NOMO-1 treated with DMSO at 0.1 percent for 48 hours (cell line): Measurements from ENCODE around the gene TSHZ2.
"Not testable (repeated sequence)": the region's sequence is repeated elsewhere in the genome, so short reads cannot be mapped to it uniquely, and the experiment has no call there.

Experiments used
- DNase-seq: peaks from one replicate; lab custom pipeline; 2025; ENCODE audit not compliant: unreplicated experiment; lab: John Stamatoyannopoulos, UW

Gene TSHZ2

DNA sequence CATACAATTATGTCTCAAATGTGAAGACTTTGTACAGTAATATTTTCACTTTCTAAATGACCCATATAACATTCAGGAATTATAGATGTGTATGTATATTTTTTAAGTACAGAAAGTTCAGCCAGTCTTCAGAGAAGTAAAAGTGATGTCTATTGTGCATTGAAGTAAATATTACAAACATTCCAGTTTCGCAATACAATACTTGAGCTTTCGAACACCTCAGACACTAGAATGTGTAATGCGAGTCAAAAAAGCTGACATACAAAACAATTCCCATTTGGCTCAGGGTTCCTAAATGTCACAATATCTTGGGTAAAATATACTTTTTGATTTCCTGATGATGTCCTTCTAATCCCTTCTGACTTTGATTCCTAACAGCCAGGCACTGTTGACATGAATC lies 520.1 kb downstream of the TSHZ2 start:
- DNase-seq = no peak

DNA sequence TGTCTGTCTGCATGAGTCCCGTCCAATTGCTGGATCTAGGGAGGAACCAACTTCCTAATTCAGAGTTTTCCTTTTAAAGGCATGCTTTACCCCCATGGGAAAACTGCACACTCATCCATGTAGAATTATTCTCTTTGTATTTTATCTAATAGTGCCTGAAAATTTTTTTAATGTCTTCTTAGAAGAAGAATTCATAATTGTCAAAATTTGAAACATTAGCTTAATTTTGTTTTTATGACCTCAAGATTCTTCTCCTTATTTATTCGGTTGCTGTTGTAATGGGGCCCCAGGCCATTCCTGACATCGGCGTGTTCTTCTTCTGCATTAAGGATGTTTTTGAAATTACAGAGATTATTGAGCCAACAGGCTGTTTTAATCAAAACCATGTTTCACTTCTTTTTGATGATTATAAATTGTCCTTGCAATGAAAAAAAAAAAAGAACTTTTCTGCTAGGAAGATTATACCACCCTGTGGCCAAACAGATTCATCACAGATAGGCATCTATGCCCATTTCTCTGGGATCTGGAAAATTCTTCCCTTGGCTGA lies 521.2 kb downstream of the TSHZ2 start:
- no peak for DNase-seq

DNA sequence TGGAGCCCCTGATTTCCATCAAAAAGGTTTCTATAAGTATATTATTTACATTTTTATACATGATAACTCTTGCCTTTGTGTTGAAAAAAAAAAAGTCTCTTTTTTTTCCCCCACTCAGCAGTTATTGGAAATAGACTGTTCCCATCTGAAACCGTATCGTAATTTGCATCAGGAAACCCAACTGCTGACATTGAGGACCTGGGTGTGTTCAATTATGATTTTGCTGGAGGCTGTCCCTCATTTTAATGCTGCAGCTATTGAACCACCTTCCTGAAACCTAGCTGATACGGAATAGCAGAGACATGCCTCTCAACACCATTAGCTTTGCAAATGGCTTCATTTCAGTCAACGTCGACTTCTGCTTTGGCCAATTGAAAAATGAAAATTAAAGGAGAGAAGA lies 522.6 kb downstream of the TSHZ2 start:
- DNase-seq = no peak

DNA sequence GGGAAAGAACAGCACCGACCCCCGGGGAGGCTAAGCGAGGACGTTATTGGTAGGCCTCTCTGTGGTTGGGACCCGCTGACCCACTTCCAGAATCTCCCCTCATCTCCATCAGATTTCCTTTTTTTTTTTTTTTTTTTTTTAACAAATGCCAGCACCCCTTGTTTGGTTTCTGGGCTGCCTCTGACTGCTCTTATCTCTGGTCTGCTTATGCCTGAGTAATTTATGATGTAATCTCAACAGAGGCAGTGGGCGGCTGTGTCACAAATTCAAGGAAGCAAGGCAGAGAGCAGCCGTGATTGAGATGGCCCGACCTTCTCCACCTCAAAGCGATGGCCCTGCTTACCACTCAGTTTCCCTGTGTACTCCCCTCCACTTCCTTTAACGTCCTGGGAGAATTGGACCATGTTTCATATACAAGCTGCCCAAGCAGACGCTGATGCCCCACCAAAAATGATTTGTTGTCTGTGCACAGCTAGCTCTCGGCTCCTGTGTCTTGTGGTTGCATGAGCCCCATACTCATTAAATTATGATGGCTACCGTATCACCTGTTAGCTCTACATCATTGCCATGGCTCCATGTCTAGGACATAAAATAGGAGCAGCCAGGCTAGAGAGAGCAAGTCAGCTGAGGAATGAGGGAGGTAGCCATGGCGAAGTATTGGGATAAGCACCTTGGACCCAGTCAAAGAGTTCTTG lies 523.4 kb downstream of the TSHZ2 start:
- no peak for DNase-seq

DNA sequence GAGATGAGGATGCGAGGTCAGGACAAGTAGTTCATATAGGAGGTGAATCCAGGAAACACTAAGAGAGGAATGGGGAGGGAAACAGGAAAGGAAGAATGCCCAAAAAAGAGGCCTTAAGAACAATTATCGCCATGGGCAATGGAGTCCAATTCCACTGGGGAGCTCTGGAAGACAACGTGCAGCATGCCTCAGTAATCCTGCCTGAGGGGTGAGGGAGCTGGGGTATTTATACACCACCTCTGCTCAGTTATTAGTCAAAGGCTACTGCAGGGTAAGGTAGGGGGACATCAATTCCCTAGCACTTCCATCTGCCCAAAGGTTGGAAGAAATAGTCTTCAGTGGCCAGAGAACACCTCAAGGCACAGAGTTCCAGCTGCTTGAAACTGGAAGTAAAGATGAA lies 525.1 kb downstream of the TSHZ2 start:
- no peak for DNase-seq

DNA sequence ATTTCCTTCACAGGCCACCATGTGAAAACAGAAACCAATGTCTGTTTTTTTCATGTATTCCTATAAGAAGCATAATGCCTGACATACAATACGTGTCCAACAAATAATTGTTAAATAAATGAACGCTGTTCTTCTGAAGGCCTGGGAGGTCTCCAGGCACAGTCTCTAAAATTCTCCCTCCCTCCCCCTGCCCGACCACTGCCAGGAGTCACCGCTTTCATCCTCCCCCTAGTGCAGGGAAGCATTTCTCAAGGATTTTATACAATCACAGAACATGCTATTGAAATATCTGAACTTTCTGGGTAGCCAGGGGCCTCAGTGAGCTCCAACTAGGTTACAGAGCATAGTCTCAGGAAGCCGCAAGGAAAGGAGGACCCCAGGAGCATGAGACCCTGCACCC lies 526.2 kb downstream of the TSHZ2 start:
- DNase-seq = no peak

DNA sequence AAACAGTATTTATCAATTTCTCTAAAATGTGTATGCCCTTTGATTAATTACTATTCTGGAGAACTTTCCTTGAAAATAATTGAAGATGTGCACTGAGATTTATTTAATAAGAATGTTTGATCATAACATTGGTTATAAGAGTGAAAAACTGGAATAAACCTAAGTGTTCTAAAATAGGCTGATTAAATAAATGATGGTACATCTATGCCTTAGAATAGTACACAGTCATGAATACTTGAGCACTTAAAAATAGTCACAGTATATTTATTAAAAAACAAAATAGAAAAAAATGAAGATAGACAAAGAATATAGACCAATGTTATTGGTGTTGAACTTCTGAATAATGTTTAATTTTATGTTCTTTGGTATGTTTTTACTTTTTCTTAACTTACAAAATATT lies 528.5 kb downstream of the TSHZ2 start:
- no peak for DNase-seq

DNA sequence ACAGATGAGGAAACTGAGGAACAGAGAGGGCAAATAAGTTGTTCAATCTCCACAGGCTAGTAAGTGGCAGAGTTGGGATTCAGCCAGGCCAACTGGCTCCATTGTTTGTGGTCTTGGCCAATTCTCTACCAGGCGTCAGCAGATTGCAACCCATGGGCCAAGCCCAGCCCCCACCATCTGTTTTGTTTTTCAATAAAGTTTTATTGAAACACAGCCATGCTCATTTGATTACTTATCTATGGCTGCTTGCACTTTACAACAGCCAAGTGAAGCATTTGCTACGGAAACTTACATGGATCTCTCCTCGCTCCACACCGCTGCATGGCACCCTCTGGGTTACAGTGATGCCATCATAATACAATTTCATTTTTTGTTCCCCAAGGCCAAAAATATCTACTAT lies 530.7 kb downstream of the TSHZ2 start:
- no peak for DNase-seq

DNA sequence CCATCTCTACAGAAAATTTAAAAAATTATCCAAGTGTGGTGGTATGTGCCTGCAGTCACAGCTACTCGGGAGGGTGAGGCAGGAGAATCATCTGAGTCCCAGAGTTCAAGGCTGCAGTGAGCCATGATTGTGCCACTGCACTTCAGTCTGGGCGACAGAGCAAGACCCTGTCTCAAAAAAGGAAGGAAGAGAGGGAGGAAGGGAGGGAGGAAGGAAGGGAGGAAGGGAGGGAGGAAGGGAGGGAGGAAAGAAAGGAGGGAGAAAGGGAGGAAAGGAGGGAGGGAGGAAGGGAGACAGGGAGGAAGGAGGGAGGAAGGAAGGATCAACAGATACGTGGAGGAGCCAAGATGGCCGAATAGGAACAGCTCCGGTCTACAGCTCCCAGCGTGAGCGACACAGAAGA lies 531.4 kb downstream of the TSHZ2 start:
- DNase-seq = no peak

DNA sequence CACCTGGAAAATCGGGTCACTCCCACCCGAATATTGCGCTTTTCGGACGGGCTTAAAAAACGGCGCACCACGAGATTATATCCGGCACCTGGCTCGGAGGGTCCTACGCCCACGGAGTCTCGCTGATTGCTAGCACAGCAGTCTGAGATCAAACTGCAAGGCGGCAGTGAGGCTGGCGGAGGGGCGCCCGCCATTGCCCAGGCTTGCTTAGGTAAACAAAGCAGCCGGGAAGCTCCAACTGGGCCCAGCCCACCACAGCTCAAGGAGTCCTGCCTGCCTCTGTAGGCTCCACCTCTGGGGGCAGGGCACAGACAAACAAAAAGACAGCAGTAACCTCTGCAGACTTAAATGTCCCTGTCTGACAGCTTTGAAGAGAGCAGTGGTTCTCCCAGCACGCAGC lies 531.9 kb downstream of the TSHZ2 start:
- not testable (repeated sequence) for DNase-seq

DNA sequence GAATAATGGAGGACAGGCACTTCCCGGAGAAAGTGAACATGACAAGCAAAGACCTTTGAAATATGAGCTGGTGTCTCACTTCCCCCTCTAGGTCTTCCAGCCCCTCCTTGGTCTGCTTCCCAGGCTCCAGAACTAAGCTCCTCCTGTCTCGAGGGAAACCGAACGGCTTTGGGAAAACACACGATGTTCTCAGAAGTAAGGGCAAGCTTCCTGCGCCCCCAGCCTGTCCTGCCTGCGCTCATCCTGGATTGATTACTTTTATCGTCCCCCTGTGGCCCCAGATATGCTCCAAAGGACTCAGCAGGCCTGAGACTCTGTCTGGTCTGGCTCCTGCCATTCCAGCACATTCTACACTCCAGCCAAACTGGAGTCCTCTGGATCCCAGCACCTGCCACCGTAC lies 538.1 kb downstream of the TSHZ2 start:
- no peak for DNase-seq

DNA sequence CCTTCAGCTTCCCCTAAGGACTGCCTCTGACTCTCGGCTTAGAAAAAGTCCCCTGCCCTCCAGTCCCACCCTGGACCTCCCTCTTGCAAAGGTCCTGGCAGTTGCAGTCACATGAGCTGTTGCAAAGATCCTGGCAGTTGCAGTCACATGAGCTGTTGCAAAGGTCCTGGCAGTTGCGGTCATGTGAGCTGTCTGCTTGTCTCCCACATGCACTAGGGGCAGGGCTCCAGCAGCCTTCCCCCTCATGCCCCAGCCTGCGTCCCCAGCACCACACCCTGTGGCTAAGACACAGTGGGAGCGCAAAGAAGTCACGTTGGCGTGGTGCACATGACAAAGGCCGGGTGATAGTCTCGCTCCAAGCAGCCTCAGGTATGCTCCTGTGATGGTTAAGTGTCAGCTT lies 538.5 kb downstream of the TSHZ2 start:
- no peak for DNase-seq

DNA sequence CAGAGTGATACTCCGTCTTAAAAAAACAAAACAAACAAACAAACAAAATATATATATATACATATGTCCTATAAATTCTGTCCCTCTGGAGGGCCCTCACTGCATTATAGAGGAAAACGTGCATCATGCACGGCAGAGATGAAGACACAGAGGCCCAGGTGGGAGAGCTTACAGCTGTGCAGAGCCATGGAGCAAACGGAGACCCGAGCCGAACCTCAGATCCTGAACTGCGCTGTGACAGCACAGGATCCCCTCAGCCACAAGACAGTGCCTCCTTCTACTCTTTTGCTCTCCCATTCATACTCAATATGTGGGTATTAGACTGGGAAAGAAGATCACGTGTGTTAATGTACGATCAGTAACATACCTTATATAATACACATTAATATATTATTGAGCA lies 539.9 kb downstream of the TSHZ2 start:
- no peak for DNase-seq

DNA sequence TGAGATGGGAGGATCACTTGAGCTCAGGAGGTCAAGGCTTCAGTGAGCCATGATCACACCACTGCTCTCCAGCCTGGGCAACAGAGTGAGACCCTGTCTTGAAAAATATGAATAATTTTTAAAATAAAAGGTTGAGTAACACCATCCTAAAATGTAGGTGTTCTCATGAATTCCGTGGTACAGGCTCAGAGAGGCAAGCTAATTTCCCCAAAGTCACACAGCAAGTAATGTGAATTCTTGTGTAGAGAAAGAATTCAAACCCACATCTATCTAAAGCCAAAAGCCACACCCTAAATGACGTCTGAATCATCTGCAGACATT lies 541.0 kb downstream of the TSHZ2 start:
- DNase-seq = no peak

DNA sequence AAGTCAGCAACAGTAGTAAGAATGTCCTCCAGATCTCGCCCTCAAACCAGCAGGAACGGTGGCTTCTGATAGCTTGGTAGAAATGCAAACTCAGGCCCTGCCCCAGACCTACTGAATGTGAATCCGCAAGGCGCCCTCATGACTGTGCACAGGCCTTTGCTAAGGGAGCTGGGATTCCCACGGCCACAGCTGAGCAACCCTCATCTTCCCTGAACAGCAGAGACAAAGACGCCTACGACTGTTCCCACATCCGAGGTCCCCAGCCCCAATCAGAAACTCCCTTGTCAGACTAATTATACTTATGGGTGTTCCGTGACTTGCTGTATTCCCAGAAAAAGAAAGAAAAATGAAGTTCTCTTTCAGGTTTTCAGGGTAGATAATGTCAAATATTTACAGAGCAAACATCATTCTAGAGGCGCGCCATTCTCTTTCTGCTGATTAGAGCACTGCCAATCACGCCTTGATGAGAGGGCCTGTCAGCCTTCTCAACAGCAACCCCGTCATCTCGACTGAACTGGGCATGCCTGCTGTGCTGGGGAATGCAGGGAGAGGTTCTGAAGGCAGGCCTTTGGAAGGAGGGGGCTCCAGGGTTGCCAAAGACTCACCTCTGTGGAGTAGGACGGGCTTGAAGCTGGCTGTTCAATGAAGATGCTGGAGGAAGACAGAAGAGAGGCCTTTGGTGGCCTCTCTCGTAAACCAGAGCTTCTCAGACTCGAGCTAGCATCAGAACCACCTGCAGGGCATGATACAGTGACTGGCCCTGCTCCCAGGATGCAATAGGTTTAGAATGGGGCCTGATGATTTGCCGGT lies 541.5 kb downstream of the TSHZ2 start:
- no peak for DNase-seq

DNA sequence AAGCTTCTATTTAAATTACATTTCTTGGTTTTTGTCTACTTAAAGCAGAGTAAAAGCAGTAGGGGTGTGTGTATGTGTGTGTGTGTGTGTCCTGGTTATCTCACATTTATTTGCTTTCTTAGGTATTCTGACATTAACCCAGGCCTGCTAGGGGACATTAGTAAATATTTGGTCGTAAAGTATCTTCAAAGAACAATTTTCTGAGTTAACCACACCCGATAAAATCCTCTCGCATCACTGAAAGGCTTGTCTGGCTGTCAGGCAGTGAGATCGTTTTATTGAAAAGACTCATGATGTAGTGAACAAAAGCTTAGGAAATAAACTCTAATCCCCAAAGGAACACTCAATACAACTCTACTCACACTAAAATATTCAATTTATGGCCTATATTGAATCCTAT lies 543.6 kb downstream of the TSHZ2 start:
- no peak for DNase-seq

DNA sequence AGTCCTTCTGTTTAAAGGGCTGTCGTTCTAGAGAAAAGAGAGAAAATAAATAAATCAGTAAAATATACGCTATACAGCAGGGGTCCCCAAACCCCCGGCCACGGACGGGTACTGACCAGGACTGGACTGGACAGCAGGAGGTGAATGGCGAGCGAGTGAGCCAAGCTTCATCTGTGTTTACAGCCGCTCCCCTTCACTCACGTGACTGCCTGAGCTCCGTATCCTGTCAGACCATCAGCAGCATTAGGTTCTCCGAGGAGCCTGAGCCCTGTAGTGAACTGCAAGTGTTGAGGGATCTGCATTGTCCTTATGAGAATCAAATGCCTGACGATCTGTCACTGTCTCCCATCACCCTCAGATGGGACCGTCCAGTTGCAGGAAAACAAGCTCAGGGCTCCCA lies 545.0 kb downstream of the TSHZ2 start:
- DNase-seq = no peak

DNA sequence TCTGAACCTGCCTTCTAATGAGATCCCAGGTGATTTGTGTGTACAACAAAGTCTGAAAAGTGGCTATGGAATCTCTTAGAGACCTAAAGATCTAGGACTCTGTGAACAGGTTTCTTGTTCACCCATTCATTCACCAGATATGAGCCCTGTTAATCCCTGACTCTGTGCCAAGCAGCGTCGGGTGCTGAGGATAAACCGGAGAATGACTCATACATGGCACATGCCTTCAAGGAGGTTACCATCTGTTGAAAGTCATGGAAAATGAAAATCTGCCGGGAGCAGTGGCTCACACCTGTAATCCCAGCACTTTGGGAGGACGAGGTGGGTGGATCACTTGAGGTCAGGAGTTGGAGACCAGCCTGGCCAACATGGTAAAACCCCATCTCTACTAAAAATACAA lies 549.3 kb downstream of the TSHZ2 start:
- not testable (repeated sequence) for DNase-seq

DNA sequence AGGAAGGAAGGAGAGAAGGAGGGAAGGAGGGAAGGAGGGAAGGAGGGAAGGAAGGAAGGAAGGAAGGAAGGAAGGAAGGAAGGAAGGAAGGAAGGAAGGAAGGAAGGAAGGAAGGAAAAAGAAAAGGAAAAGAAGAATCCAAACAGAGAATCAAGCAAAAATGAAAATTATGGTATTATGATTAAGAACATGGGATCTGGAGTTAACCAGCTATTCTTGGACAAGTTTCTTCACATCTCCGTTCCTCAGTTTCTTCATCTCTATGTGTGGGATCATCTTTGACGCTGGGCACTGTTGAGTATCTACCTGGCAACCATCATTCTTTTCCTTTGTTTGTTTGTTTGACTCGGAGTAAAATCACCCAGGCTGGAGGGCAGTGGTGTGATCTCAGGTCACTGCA lies 549.9 kb downstream of the TSHZ2 start:
- DNase-seq = no peak

DNA sequence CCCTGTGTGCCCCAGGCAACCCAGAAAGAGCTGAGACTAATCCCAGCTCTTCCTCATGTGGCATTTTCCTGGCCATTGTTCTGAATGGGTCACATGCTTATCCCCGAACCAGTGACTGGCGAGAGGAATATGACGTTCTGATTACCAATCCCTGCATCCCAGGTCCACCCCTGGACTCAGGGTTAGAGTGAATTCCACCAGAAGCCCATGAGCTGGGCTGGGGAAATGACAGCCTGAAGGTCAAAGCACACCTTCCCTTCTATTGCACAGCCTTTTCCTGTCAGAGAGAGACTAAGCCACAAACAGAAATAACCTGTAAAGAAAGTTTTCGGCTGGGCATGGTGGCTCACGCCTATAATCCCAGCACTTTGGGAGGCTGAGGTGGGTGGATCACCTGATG lies 550.5 kb downstream of the TSHZ2 start:
- DNase-seq = no peak

DNA sequence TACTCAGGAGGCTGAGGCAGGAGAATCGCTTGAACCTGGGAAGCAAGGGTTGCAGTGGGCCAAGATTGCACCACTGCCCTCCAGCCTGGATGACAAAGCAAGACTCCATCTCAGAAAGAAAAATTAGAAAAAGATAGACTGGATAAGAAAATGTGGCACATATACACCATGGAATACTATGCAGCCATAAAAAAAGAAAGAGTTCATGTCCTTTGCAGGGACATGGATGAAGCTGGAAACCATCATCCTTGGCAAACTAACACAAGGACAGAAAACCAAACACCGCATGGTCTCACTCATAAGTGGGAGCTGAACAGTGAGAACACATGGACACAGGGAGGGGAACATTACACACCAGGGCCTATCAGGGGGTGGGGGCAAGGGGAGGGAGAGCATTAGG lies 551.5 kb downstream of the TSHZ2 start:
- DNase-seq = not testable (repeated sequence)

DNA sequence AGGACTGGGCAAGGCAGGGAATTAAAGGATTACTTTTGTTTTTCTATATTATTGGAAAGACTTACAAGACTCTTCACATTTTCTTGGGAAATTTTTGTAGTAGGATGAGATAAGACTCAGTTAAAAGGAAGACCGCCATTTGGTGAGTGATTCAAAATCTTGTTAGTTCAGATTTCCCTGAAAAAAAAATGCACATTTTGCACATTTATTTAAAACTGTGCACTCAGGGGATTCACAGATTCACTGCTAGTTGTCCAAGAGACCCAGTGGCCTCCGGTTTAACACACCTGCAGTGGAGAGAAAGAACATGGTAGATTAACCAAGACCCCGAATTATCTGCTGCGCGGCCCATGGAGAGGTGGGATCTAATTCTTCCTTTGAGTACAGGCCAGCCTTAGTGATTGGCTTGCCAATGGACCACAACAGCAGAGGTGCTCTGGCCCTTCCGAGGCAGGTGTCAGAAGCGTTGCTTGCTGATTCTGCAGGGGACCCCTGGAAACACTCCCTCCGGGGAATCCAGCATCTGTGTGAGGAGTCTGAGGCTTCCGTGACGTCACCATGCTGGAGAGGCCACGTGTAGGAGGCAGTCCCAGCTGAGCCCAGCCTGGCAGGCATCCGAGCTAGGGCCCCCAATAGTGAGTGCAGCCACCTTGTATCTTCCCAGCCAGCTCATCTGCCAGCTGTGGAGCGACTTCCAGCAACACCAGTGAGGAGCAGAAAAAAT lies 552.6 kb downstream of the TSHZ2 start:
- no peak for DNase-seq
